CD14-positive monocyte (primary cell): ENCODE data around the gene YES1. TPM values are rescaled to one million over a fixed set of nuclear protein-coding genes. Genes with fewer than 3 reads are reported as not detected.

Experiments used
- DNase-seq, 3 donors: peaks; one replicate each; pipeline ENCODE4 v3.0.0-alpha.2; 2011 to 2022
- H2AFZ ChIP-seq: 2 replicates; pipeline ENCODE4 v1.6.0; 2012; ENCODE audit warnings: mild to moderate bottlenecking, low read depth, low read length, inconsistent platforms; ENCODE audit not compliant: insufficient read depth, poor library complexity, severe bottlenecking
- H3K27ac ChIP-seq, 2 donors: 1 replicate in 1 of 2; 2 replicates in 1 of 2; pipeline ENCODE4 v1.5.1; 2012 to 2013; ENCODE audit warnings: low read length in 2 of 2, control low read depth in 1 of 2, inconsistent platforms in 1 of 2, low read depth in 1 of 2, mild to moderate bottlenecking in 1 of 2
- H3K27me3 ChIP-seq, 2 donors: one replicate each; pipeline versions ENCODE4 v1.6.0 to v1.6.1; 2011 to 2013; ENCODE audit warnings: low read length in 2 of 2; ENCODE audit not compliant: control insufficient read depth in 2 of 2, insufficient read depth in 2 of 2
- H3K36me3 ChIP-seq, 2 donors: replicated peaks in 1 of 2; 1 replicate in 1 of 2; 2 replicates in 1 of 2; pipeline versions ENCODE4 v1.5.1 to v1.6.1; 2012 to 2013; ENCODE audit warnings: low read length in 2 of 2, control low read depth in 1 of 2, inconsistent platforms in 1 of 2, mild to moderate bottlenecking in 1 of 2; ENCODE audit not compliant: insufficient read depth in 2 of 2, control insufficient read depth in 1 of 2
- H3K4me1 ChIP-seq, 2 donors: 1 replicate in 1 of 2; 2 replicates in 1 of 2; pipeline versions ENCODE4 v1.5.1 to v1.6.1; 2012 to 2013; ENCODE audit warnings: low read length in 2 of 2, control low read depth in 1 of 2, inconsistent platforms in 1 of 2, mild to moderate bottlenecking in 1 of 2, moderate library complexity in 1 of 2; ENCODE audit not compliant: insufficient read depth in 2 of 2, control insufficient read depth in 1 of 2
- H3K4me2 ChIP-seq: replicated peaks from 2 replicates; pipeline ENCODE3; 2012; ENCODE audit warnings: low read length, moderate library complexity, mild to moderate bottlenecking; ENCODE audit not compliant: poor library complexity, severe bottlenecking; ENCODE audit errors: extremely low read depth
- H3K4me3 ChIP-seq, 3 experiments: fragments of 200-600 bp in 1 of 3; sonication (generic) in 1 of 3; replicated peaks in 1 of 3; 1 replicate in 2 of 3; 2 replicates in 1 of 3; pipeline ENCODE4 v1.5.1; 2011 to 2013; ENCODE audit warnings: low read length in 3 of 3, mild to moderate bottlenecking in 3 of 3, control low read depth in 2 of 3, low read depth in 2 of 3, inconsistent platforms in 1 of 3, moderate library complexity in 1 of 3
- H3K79me2 ChIP-seq: 2 replicates; pipeline ENCODE4 v1.6.0; 2012; ENCODE audit warnings: mild to moderate bottlenecking, control low read depth, inconsistent platforms, low read length, moderate library complexity; ENCODE audit not compliant: insufficient read depth
- H3K9ac ChIP-seq: 2 replicates; pipeline ENCODE4 v1.6.0; 2017; ENCODE audit warnings: low read length, mild to moderate bottlenecking; ENCODE audit not compliant: insufficient read depth, poor library complexity, severe bottlenecking
- H3K9me3 ChIP-seq, 2 donors: replicated peaks in 1 of 2; 1 replicate in 1 of 2; 2 replicates in 1 of 2; pipeline versions ENCODE4 v1.5.1 to v1.6.1; 2012 to 2013; ENCODE audit warnings: low read length in 2 of 2, control low read depth in 1 of 2; ENCODE audit not compliant: control insufficient read depth in 1 of 2, insufficient read depth in 1 of 2
- H4K20me1 ChIP-seq: 2 replicates; pipeline ENCODE4 v1.6.0; 2012; ENCODE audit warnings: mild to moderate bottlenecking, low read length, control low read depth, moderate library complexity; ENCODE audit not compliant: insufficient read depth
- H3K27ac Mint-ChIP-seq, 7 donors: one replicate each; pipeline ENCODE4 v1.8.0; 2020; ENCODE audit warnings: mild to moderate bottlenecking in 7 of 7, mixed read lengths in 7 of 7, moderate library complexity in 6 of 7, inconsistent platforms in 2 of 7
- H3K27me3 Mint-ChIP-seq, 3 donors: one replicate each; pipeline ENCODE4 v1.8.0; 2021 to 2022; ENCODE audit warnings: low read depth in 3 of 3, mild to moderate bottlenecking in 3 of 3, mixed read lengths in 3 of 3, moderate library complexity in 3 of 3, inconsistent platforms in 1 of 3
- H3K36me3 Mint-ChIP-seq, 2 donors: one replicate each; pipeline ENCODE4 v1.8.0; 2020; ENCODE audit warnings: mixed read lengths in 2 of 2, inconsistent platforms in 1 of 2, mild to moderate bottlenecking in 1 of 2
- H3K4me1 Mint-ChIP-seq: one replicate; pipeline ENCODE4 v1.8.0; 2020; ENCODE audit warnings: mild to moderate bottlenecking, mixed read lengths
- H3K4me3 Mint-ChIP-seq, 2 donors: one replicate each; pipeline ENCODE4 v1.8.0; 2020; ENCODE audit warnings: mild to moderate bottlenecking in 2 of 2, mixed read lengths in 2 of 2, moderate library complexity in 1 of 2
- H3K9me3 Mint-ChIP-seq, 7 donors: one replicate each; pipeline ENCODE4 v1.8.0; 2020 to 2022; ENCODE audit warnings: mixed read lengths in 7 of 7, mild to moderate bottlenecking in 6 of 7, moderate library complexity in 6 of 7, inconsistent platforms in 2 of 7
- CTCF ChIP-seq: fragments of 200-600 bp; IDR thresholded peaks from one replicate; pipeline ENCODE4 v1.8.0; 2022; ENCODE audit warnings: antibody characterized with exemption, mild to moderate bottlenecking
- WGBS: methylation state at CpG from one replicate; pipeline ENCODE4 v1.1.5; 2013; ENCODE audit warnings: missing lambda C conversion rate; ENCODE audit not compliant: insufficient coverage; 5-methylcytosine and 5-hydroxymethylcytosine counted together
- intact Hi-C, 2 donors: fragments of 100-400 bp; cut with micrococcal nuclease; formaldehyde crosslinking; loops; one replicate each; pipeline versions ENCODE4 v1.15.0 to v1.15.1; 2023
- polyA plus RNA-seq, 3 donors: library from polyadenylated mRNA; depleted of rRNA in 1 of 3; unstranded in 2 of 3; stranded (reverse) in 1 of 3; fragments of 300-500 nt in 2 of 3; fragments of >200 nt in 1 of 3; fragmentation: Illumina TruSeq in 2 of 3; gene quantifications; 1 replicate in 2 of 3; 2 replicates in 1 of 3; pipeline ENCODE4 v1.2.3, GENCODE V29; 2012 to 2021

Gene YES1
- polyA plus RNA-seq, 3 donors = not detected

DNA sequence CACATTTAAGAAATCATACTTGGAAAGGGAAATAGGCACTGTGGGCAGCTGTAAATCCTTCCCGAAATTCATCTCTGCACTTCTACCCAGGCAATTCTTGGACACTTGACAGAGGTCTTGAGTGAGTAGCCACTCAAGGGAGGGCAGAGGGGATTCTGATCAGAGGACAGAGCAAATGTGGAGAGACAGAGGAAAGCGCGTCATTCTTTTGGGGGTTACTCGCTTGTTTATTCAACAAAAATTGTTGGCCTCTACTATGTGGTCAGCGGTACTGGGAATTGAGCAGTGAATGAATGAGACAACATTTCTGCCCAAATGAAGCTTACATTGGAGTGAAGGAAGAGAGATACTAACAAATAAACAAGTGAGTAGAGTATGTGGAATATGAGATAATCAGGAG is 41.4 kb upstream of the YES1 start:
- TF ChIP-seq CTCF = no peak
- Histone ChIP-seq H3K4me3 (no peak overlapping the region), H3K27ac (no peak overlapping the region), H3K27me3 (peaks cover 0 to under 1% of the 10 kb centered on the region in 2 donors), H4K20me1 (no peaks in the 10 kb centered on the region), H3K9me3 (no peaks in the 10 kb centered on the region), H3K79me2 (no peaks in the 10 kb centered on the region), H3K4me2 (no peak overlapping the region), H3K9ac (no peak overlapping the region), H3K36me3 (no peaks in the 10 kb centered on the region), H2AFZ (no peak overlapping the region), H3K4me1 (no peaks in the 10 kb centered on the region)
- Mint-ChIP-seq H3K27ac (no peak overlapping the region), H3K9me3 (peaks cover 0 to 2% (median 0%) of the 10 kb centered on the region in 7 donors), H3K4me3 (no peak overlapping the region), H3K36me3 (no peaks in the 10 kb centered on the region), H3K27me3 (peaks cover 9 to 12% (median 11%) of the 10 kb centered on the region in 3 donors), H3K4me1 (no peaks in the 10 kb centered on the region)
- 97% methylated on average over 4 of the region's 5 CpGs for WGBS
- DNase-seq = no peak
- intact Hi-C loops = no loop called here

GRCh38 chr18:850960-851359 is 38.9 kb upstream of the YES1 start:
- H3K27me3 Mint-ChIP-seq = peaks cover 5 to 14% (median 6%) of the 10 kb centered on the region in 3 donors
- intact Hi-C loops = no loop called here
- H3K4me3 ChIP-seq = no peak overlapping the region
- no peaks in the 10 kb centered on the region for H3K36me3 Mint-ChIP-seq
- DNase-seq = no peak
- H3K9ac ChIP-seq = no peak overlapping the region
- no peak for TF ChIP-seq CTCF
- H3K27ac ChIP-seq = no peak overlapping the region
- H3K9me3 Mint-ChIP-seq = peaks cover 0 to 5% (median 0%) of the 10 kb centered on the region in 7 donors
- no peaks in the 10 kb centered on the region for H3K36me3 ChIP-seq
- no peak overlapping the region for H2AFZ ChIP-seq
- H3K9me3 ChIP-seq = no peaks in the 10 kb centered on the region
- no CpG with 5 or more reads among the region's 4 CpGs for WGBS
- H3K79me2 ChIP-seq = no peaks in the 10 kb centered on the region
- no peaks in the 10 kb centered on the region for H4K20me1 ChIP-seq
- H3K27ac Mint-ChIP-seq = no peak overlapping the region
- no peak overlapping the region for H3K4me3 Mint-ChIP-seq
- H3K27me3 ChIP-seq = peaks cover 0 to 4% of the 10 kb centered on the region in 2 donors
- H3K4me2 ChIP-seq = no peak overlapping the region
- H3K4me1 Mint-ChIP-seq = no peaks in the 10 kb centered on the region
- H3K4me1 ChIP-seq = no peaks in the 10 kb centered on the region
